Natural killer cell (primary cell): ENCODE results near the gene TGM2. TPM values are rescaled to one million over a fixed set of nuclear protein-coding genes. Genes with fewer than 3 reads are reported as not detected.

Source experiments
- ATAC-seq, 3 donors: fragments of 150-1000 bp in 2 of 3; fragments of 200-7000 bp in 1 of 3; cut with Tn5 transposase; 1 replicate in 1 of 3; 2 replicates in 2 of 3; pipeline ENCODE4 v1.10.0; 2021; ENCODE audit warnings: mild to moderate bottlenecking in 2 of 3, moderate library complexity in 2 of 3
- DNase-seq, 2 donors: peaks; one replicate each; pipeline versions ENCODE4 v3.0.0 to v3.0.0-alpha.2; 2013 to 2021; ENCODE audit warnings: mixed read lengths in 1 of 2
- H3K27ac ChIP-seq: one replicate; pipeline ENCODE4 v1.5.1; 2013; ENCODE audit warnings: mild to moderate bottlenecking, low read length
- H3K27me3 ChIP-seq: one replicate; pipeline ENCODE4 v1.6.1; 2013; ENCODE audit warnings: low read length; ENCODE audit not compliant: control insufficient read depth, insufficient read depth
- H3K36me3 ChIP-seq: one replicate; pipeline ENCODE4 v1.6.1; 2013; ENCODE audit warnings: low read length; ENCODE audit not compliant: control insufficient read depth, insufficient read depth
- H3K4me1 ChIP-seq: one replicate; pipeline ENCODE4 v1.6.1; 2013; ENCODE audit warnings: low read length; ENCODE audit not compliant: control insufficient read depth, insufficient read depth
- H3K4me3 ChIP-seq: one replicate; pipeline ENCODE4 v1.5.1; 2013; ENCODE audit warnings: low read length
- H3K9me3 ChIP-seq: one replicate; pipeline ENCODE4 v1.6.1; 2013; ENCODE audit warnings: low read length; ENCODE audit not compliant: control insufficient read depth, insufficient read depth
- H3K27ac Mint-ChIP-seq, 2 donors: one replicate each; pipeline ENCODE4 v1.8.0; 2022; ENCODE audit warnings: mild to moderate bottlenecking in 2 of 2, mixed read lengths in 2 of 2, moderate library complexity in 1 of 2
- H3K27me3 Mint-ChIP-seq, 2 donors: one replicate each; pipeline ENCODE4 v1.8.0; 2022; ENCODE audit warnings: low read depth in 2 of 2, mixed read lengths in 2 of 2
- H3K36me3 Mint-ChIP-seq: one replicate; pipeline ENCODE4 v1.8.0; 2022; ENCODE audit warnings: mixed read lengths
- H3K4me1 Mint-ChIP-seq, 2 donors: one replicate each; pipeline ENCODE4 v1.8.0; 2022; ENCODE audit warnings: mixed read lengths in 2 of 2
- H3K4me3 Mint-ChIP-seq: one replicate; pipeline ENCODE4 v1.8.0; 2022; ENCODE audit warnings: mild to moderate bottlenecking, moderate library complexity, mixed read lengths
- H3K9me3 Mint-ChIP-seq, 2 donors: one replicate each; pipeline ENCODE4 v1.8.0; 2022; ENCODE audit warnings: mixed read lengths in 2 of 2
- WGBS: methylation state at CpG from one replicate; pipeline ENCODE4 v1.1.7; 2013; ENCODE audit warnings: missing lambda C conversion rate; ENCODE audit not compliant: insufficient coverage; 5-methylcytosine and 5-hydroxymethylcytosine counted together
- intact Hi-C: fragments of 100-400 bp; cut with micrococcal nuclease; formaldehyde crosslinking; loops from one replicate; pipeline ENCODE4 v1.14.2; 2022
- total RNA-seq, 4 donors: library from RNA; stranded (reverse); fragments of 120-200 nt in 1 of 4; gene quantifications; one replicate each; pipeline versions ENCODE4 v1.2.3 to v1.2.4, GENCODE V29; 2013 to 2022
- TF ChIP-seq, protein P1 (sequence below): fragments of 200-600 bp; IDR thresholded peaks from one replicate; pipeline ENCODE4 v1.8.0; 2022; ENCODE audit warnings: antibody characterized with exemption

The TGM2 gene
- total RNA-seq, 3 donors from 2014 or later (not counting 1 experiment from before 2014, with no cell fraction given), result 0.33 TPM; not detected in 1

DNA sequence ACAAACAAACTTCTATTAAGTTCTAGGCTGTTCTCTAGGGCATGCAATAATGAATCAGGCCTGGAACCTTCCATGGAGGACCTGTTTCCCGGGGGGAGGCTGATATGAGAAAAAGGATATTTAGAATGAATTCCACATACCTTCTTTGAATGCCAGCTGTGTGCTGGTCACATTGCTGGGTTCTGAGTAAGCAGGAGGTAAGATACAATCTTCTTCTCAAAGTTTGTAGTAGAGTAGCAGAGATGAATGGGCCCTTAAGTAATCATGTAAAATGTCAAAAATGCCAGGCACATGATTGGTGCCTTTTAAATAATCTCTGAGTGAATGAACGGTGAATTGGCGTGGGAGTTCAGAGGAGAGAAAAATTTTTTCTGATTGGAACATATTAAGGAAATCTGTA is 47.4 kb downstream of the TGM2 start:
- no peaks in the 10 kb centered on the region for H3K27me3 ChIP-seq
- DNase-seq, result no peak
- no peaks in the 10 kb centered on the region for H3K9me3 ChIP-seq
- no peak overlapping the region for H3K4me3 ChIP-seq
- TF ChIP-seq, protein P1, sequence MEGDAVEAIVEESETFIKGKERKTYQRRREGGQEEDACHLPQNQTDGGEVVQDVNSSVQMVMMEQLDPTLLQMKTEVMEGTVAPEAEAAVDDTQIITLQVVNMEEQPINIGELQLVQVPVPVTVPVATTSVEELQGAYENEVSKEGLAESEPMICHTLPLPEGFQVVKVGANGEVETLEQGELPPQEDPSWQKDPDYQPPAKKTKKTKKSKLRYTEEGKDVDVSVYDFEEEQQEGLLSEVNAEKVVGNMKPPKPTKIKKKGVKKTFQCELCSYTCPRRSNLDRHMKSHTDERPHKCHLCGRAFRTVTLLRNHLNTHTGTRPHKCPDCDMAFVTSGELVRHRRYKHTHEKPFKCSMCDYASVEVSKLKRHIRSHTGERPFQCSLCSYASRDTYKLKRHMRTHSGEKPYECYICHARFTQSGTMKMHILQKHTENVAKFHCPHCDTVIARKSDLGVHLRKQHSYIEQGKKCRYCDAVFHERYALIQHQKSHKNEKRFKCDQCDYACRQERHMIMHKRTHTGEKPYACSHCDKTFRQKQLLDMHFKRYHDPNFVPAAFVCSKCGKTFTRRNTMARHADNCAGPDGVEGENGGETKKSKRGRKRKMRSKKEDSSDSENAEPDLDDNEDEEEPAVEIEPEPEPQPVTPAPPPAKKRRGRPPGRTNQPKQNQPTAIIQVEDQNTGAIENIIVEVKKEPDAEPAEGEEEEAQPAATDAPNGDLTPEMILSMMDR, result no peak
- Mint-ChIP-seq H3K27ac (no peak overlapping the region), H3K27me3 (no peaks in the 10 kb centered on the region), H3K9me3 (no peaks in the 10 kb centered on the region), H3K4me3 (no peak overlapping the region), H3K36me3 (no peaks in the 10 kb centered on the region), H3K4me1 (no peaks in the 10 kb centered on the region)
- no peak overlapping the region for H3K27ac ChIP-seq
- no peak for ATAC-seq
- intact Hi-C loops, result loop anchor here (5.0 kb wide), 1 partner anchor 60 kb away; no protein-coding TSS in a partner anchor
- no peaks in the 10 kb centered on the region for H3K36me3 ChIP-seq
- H3K4me1 ChIP-seq, result no peaks in the 10 kb centered on the region
- 90% methylated on average over 3 of the region's 3 CpGs for WGBS

DNA sequence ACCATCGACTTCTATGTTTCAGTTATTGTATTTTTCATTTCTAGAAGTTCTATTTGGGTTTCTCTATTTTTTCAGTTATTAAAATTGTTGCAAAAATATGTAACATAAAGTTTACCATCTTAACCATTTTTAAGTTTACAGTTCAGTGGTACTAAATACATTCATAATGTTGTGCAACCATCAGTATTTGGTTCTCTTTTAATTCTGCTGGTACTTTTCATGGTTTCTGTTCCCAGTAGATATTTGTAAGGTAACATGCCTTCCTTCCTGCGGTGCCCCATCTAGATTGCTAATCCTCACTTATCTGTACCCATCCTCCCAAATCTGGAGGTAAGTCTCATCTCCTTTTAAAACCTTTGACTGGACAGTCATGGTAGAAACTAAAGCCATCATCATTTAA is 47.9 kb downstream of the TGM2 start:
- DNase-seq, result no peak
- intact Hi-C loops, result loop anchor here (5.0 kb wide), 1 partner anchor 60 kb away; no protein-coding TSS in a partner anchor
- no peaks in the 10 kb centered on the region for H3K9me3 Mint-ChIP-seq

DNA sequence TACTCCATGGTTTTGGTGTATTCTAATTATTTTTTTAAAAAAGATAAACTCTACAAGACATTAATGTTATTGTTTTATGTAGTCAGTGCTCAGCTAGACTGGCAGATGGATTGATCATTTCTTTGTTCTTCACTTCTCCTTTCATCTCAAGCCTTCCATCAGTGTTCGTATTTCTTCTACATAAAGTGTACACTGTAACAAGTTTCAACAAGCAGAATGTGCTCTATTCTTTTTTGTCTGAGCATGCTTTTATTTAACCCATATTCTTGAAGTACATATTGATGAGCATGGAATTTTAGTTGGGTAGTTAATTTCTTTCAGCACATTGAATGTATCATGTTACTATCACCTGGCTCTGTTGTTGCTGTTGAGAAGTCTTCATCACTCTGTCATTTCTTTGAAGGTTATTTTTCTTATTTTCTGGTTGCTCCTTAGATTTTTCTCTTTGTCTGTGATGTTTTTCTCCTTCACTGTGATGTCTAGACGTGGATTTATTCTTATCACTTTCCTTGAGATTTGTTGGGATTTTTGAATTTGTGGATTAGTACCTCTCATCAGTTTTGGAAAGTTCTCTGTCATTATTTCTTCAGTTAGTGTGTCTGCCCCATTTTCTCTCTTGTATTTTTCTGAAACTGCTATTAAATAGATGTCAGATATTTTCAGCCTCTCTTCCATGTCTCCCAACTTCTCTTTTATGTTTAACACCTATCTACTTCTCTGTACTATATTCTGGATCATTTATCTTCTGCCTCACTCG is 48.5 kb downstream of the TGM2 start:
- H3K4me3 Mint-ChIP-seq, result no peak overlapping the region
- H3K36me3 ChIP-seq, result no peaks in the 10 kb centered on the region
- no peaks in the 10 kb centered on the region for H3K27me3 ChIP-seq
- no peak overlapping the region for H3K27ac ChIP-seq
- H3K27ac Mint-ChIP-seq, result no peak overlapping the region
- DNase-seq (no peak), ATAC-seq (no peak)
- no peaks in the 10 kb centered on the region for H3K4me1 Mint-ChIP-seq
- no peaks in the 10 kb centered on the region for H3K27me3 Mint-ChIP-seq
- H3K9me3 Mint-ChIP-seq, result no peaks in the 10 kb centered on the region
- no peaks in the 10 kb centered on the region for H3K4me1 ChIP-seq
- no CpG with 5 or more reads among the region's 3 CpGs for whole genome bisulfite sequencing
- intact Hi-C loops, result loop anchor here (5.0 kb wide), 1 partner anchor 59 kb away; no protein-coding TSS in a partner anchor
- H3K4me3 ChIP-seq, result no peak overlapping the region
- no peaks in the 10 kb centered on the region for H3K36me3 Mint-ChIP-seq
- TF ChIP-seq, protein P1, result no peak
- H3K9me3 ChIP-seq, result no peaks in the 10 kb centered on the region

More for the DNA sequence above, 47.9 kb downstream of the TGM2 start:
- H3K36me3 ChIP-seq, result no peaks in the 10 kb centered on the region
- TF ChIP-seq, protein P1, result no peak
- no peaks in the 10 kb centered on the region for H3K36me3 Mint-ChIP-seq
- H3K27me3 Mint-ChIP-seq, result no peaks in the 10 kb centered on the region
- no peaks in the 10 kb centered on the region for H3K27me3 ChIP-seq
- H3K4me1 ChIP-seq, result no peaks in the 10 kb centered on the region
- WGBS, result 76% methylated on average over 1 of the region's 2 CpGs
- H3K27ac Mint-ChIP-seq, result no peak overlapping the region
- H3K4me1 Mint-ChIP-seq, result no peaks in the 10 kb centered on the region
- H3K4me3 Mint-ChIP-seq, result no peak overlapping the region
- no peak overlapping the region for H3K27ac ChIP-seq
- ATAC-seq, result no peak
- H3K9me3 ChIP-seq, result no peaks in the 10 kb centered on the region
- H3K4me3 ChIP-seq, result no peak overlapping the region
